ENCODE results near the gene RBPMS2. TPM values are rescaled to one million over a fixed set of nuclear protein-coding genes. Genes with fewer than 3 reads are reported as not detected.
"Not testable (repeated sequence)": the region's sequence is repeated elsewhere in the genome, so short reads cannot be mapped to it uniquely, and the experiment has no call there.

Gene RBPMS2
- total and polyA plus RNA-seq, 2 of the 4 experiments (the other 2 are of a cell fraction), result 2.8 TPM; not detected in 1

GRCh38 chr15:64795299-64795698, 19.9 kb upstream of the RBPMS2 start:
- H2BK5ac ChIP-seq (ENCODE audit: low read depth, low read length, poor library complexity, severe bottlenecking); H3K56ac ChIP-seq (ENCODE audit: extremely low read depth, insufficient read depth, low read length); H3K4me1 ChIP-seq (ENCODE audit: control insufficient read depth, insufficient read depth, low read length); H3K4ac ChIP-seq (ENCODE audit: low read depth, low read length); H2BK15ac ChIP-seq (ENCODE audit: low read depth, low read length); H3K9me3 ChIP-seq (ENCODE audit: control insufficient read depth, insufficient read depth, low read length); intact Hi-C loops (cut with micrococcal nuclease); H3K4me2 ChIP-seq (ENCODE audit: low read depth, low read length); H4K5ac ChIP-seq (ENCODE audit: low read depth, low read length); CTCF ChIA-PET; H2AK9ac ChIP-seq (replicated peaks; ENCODE audit: low read depth, low read length, poor library complexity); BruUV-seq (replicated peaks); H3K27ac ChIP-seq (ENCODE audit: insufficient read depth, low read length); H3K27me3 ChIP-seq (ENCODE audit: control insufficient read depth, insufficient read depth, low read length); POLR2A ChIA-PET (ENCODE audit: unreplicated experiment); dilution Hi-C loops (cut with HindIII; ENCODE audit: low sequenced_read_pairs, unreplicated experiment); H4K8ac ChIP-seq (ENCODE audit: low read depth in 2 of 2, low read length in 2 of 2); H3K23ac ChIP-seq (ENCODE audit: low read depth, low read length); H3K79me1 ChIP-seq (ENCODE audit: low read depth in 1 of 2, low read length in 2 of 2); H2BK20ac ChIP-seq (ENCODE audit: low read depth, low read length); H4K91ac ChIP-seq (ENCODE audit: insufficient read depth, low read depth, low read length); in situ Hi-C loops (cut with MboI; ENCODE audit: low sequenced_read_pairs); H3K9me1 ChIP-seq (ENCODE audit: insufficient read depth, low read length); ATAC-seq (ENCODE audit: low read depth); H3K36me3 ChIP-seq (ENCODE audit: control insufficient read depth, insufficient read depth, low read length); DNase-seq; H4K20me1 ChIP-seq (ENCODE audit: insufficient read depth, low read length); H2AK5ac ChIP-seq (ENCODE audit: low read depth, low read length); H3K14ac ChIP-seq (replicated peaks; ENCODE audit: low read depth, low read length); H2AFZ ChIP-seq (replicated peaks; ENCODE audit: low read length, poor library complexity); H3K18ac ChIP-seq (ENCODE audit: low read depth, low read length); H3K9ac ChIP-seq (ENCODE audit: low read depth, low read length); H3K4me3 ChIP-seq (ENCODE audit: insufficient read depth, low read depth, low read length); H2BK120ac ChIP-seq (ENCODE audit: low read depth, low read length): not testable (repeated sequence)
- WGBS, 2 experiments (ENCODE audit: extremely low coverage in 2 of 2, insufficient read length in 1 of 2), result no CpG with 5 or more reads among the region's 7 CpGs

All from IMR-90 (cell line).